Fibroblast of pulmonary artery (primary cell): ENCODE data around the gene AGPAT4.
A peak's percentile ranks its signal among the peaks of the same experiment; 100 is the strongest.

ENCODE experiments used
- DNase-seq: peaks from one replicate; pipeline ENCODE4 v3.0.0-alpha.2; 2010; ENCODE audit warnings: low read depth
- H3K4me3 ChIP-seq: replicated peaks from 2 replicates; pipeline ENCODE4 v1.5.1; 2011; ENCODE audit warnings: low read depth, mild to moderate bottlenecking, control low read depth, low read length, moderate library complexity
- CTCF ChIP-seq: IDR thresholded peaks from 2 replicates; pipeline ENCODE4 v1.5.1; 2011; ENCODE audit warnings: mild to moderate bottlenecking, control low read depth, low read length, inconsistent platforms; ENCODE audit errors: missing control alignments

Gene AGPAT4

GRCh38 chr6:161151059-161151645, 122.7 kb downstream of the AGPAT4 start:
- DNase-seq: no peak
- H3K4me3 ChIP-seq: no peak overlapping the region
- no peak for TF ChIP-seq CTCF

GRCh38 chr6:161150566-161150965, 123.3 kb downstream of the AGPAT4 start:
- no peak for TF ChIP-seq CTCF
- no peak for DNase-seq
- H3K4me3 ChIP-seq: no peak overlapping the region

- no peak overlapping the region for H3K4me3 ChIP-seq
- TF ChIP-seq CTCF: no peak
- no peak for DNase-seq
Observed at GRCh38 chr6:161150136-161150535, 123.7 kb downstream of the AGPAT4 start.

GRCh38 chr6:161143663-161144430, 130.0 kb downstream of the AGPAT4 start:
- DNase-seq: no peak
- no peak overlapping the region for H3K4me3 ChIP-seq
- TF ChIP-seq CTCF: no peak

- H3K4me3 ChIP-seq: no peak overlapping the region
- no peak for TF ChIP-seq CTCF
- DNase-seq: no peak
Observed at GRCh38 chr6:161142957-161143296, 130.9 kb downstream of the AGPAT4 start.

GRCh38 chr6:161141173-161141572, 132.7 kb downstream of the AGPAT4 start:
- TF ChIP-seq CTCF: no peak
- no peak overlapping the region for H3K4me3 ChIP-seq
- DNase-seq: peak; percentile 3

GRCh38 chr6:161140554-161140875, 133.3 kb downstream of the AGPAT4 start:
- TF ChIP-seq CTCF: no peak
- no peak for DNase-seq
- H3K4me3 ChIP-seq: no peak overlapping the region
